ENCODE measurements around the gene PRRT1. TPM values are rescaled to one million over a fixed set of nuclear protein-coding genes. Genes with fewer than 3 reads are reported as not detected.

Gene PRRT1
- total and polyA plus RNA-seq, 3 donors from 2014 or later = 4.2 to 6.2 (median 6.1) TPM

- intact Hi-C loops (cut with DNase I; ENCODE audit: low total_unique reads) = no loop called here
- H3K9me3 ChIP-seq = no peaks in the 10 kb centered on the region
- H3K36me3 ChIP-seq (ENCODE audit: low read depth, missing control alignments) = no peaks in the 10 kb centered on the region
- TF ChIP-seq CTCF (IDR thresholded peaks at IDR 0.05) (no peak), POLR2A (IDR thresholded peaks at IDR 0.05) (no peak)
- WGBS, 2 donors = 69 to 71% methylated on average over 6 of the region's 6 CpGs
- H3K4me3 ChIP-seq = no peak overlapping the region
- H3K4me1 ChIP-seq = peaks cover 53% of the 10 kb centered on the region
- peak overlapping the region in 1 of 2 donors; percentile 32 for H3K27ac ChIP-seq
- no peak for DNase-seq
- H3K27me3 ChIP-seq = no peaks in the 10 kb centered on the region
Measured at GRCh38 chr6:32109765-32110160, 42.0 kb downstream of the PRRT1 start.

GRCh38 chr6:32109114-32109764, 42.5 kb downstream of the PRRT1 start, which contains the start of gene TNXB:
Gene TNXB, minus strand, starts transcription at chr6:32109338. Its CDS starts 11,140 bp downstream, at chr6:32098198.
- Histone ChIP-seq H3K27me3 (no peaks in the 10 kb centered on the region), H3K36me3 (ENCODE audit: low read depth, missing control alignments) (no peaks in the 10 kb centered on the region), H3K4me1 (peaks cover 53% of the 10 kb centered on the region), H3K4me3 (no peak within 1 kb of the TSS), H3K27ac (peak within 1 kb of the TSS; percentile 5 to 74), H3K9me3 (no peaks in the 10 kb centered on the region)
- intact Hi-C loops (cut with DNase I; ENCODE audit: low total_unique reads) = no loop called here
- TF ChIP-seq POLR2A (IDR thresholded peaks at IDR 0.05) (no peak), CTCF (IDR thresholded peaks at IDR 0.05) (no peak)
- DNase-seq = no peak
- 26 to 52% methylated on average over 12 of the region's 12 CpGs for WGBS, 2 donors

GRCh38 chr6:32108727-32109113, 43.0 kb downstream of the PRRT1 start:
- Histone ChIP-seq H3K27me3 (no peaks in the 10 kb centered on the region), H3K4me1 (peaks cover 48% of the 10 kb centered on the region), H3K36me3 (ENCODE audit: low read depth, missing control alignments) (no peaks in the 10 kb centered on the region), H3K4me3 (no peak overlapping the region), H3K9me3 (no peaks in the 10 kb centered on the region), H3K27ac (peak overlapping the region; percentile 5 to 74)
- intact Hi-C loops (cut with DNase I; ENCODE audit: low total_unique reads) = no loop called here
- TF ChIP-seq CTCF (IDR thresholded peaks at IDR 0.05) (no peak), POLR2A (IDR thresholded peaks at IDR 0.05) (no peak)
- DNase-seq = no peak
- 39 to 41% methylated on average over 6 of the region's 6 CpGs for WGBS, 2 donors

- H3K9me3 ChIP-seq = no peaks in the 10 kb centered on the region
- peaks cover 42% of the 10 kb centered on the region for H3K4me1 ChIP-seq
- no peaks in the 10 kb centered on the region for H3K27me3 ChIP-seq
- H3K4me3 ChIP-seq = no peak overlapping the region
- DNase-seq = peak; percentile 72
- peak overlapping the region; percentile 5 to 74 for H3K27ac ChIP-seq
- WGBS, 2 donors = 27 to 34% methylated on average over 9 to 15 of the region's 15 CpGs
- TF ChIP-seq POLR2A (IDR thresholded peaks at IDR 0.05) (no peak), CTCF (IDR thresholded peaks at IDR 0.05) (no peak)
- intact Hi-C loops (cut with DNase I; ENCODE audit: low total_unique reads) = no loop called here
- no peaks in the 10 kb centered on the region for H3K36me3 ChIP-seq (ENCODE audit: low read depth, missing control alignments)
Measured at GRCh38 chr6:32108094-32108627, 43.6 kb downstream of the PRRT1 start.

- no peak for DNase-seq
- no peaks in the 10 kb centered on the region for H3K9me3 ChIP-seq
- intact Hi-C loops (cut with DNase I; ENCODE audit: low total_unique reads) = no loop called here
- H3K4me1 ChIP-seq = peaks cover 38% of the 10 kb centered on the region
- no peaks in the 10 kb centered on the region for H3K27me3 ChIP-seq
- TF ChIP-seq POLR2A (IDR thresholded peaks at IDR 0.05) (no peak), CTCF (IDR thresholded peaks at IDR 0.05) (no peak)
- 86 to 95% methylated on average over 1 of the region's 1 CpG for WGBS, 2 donors
- H3K27ac ChIP-seq = peak overlapping the region; percentile 5 to 74
- H3K4me3 ChIP-seq = no peak overlapping the region
- no peaks in the 10 kb centered on the region for H3K36me3 ChIP-seq (ENCODE audit: low read depth, missing control alignments)
Measured at GRCh38 chr6:32107406-32107805, 44.3 kb downstream of the PRRT1 start.
